Measurements from ENCODE around the gene TRRAP.

The TRRAP gene

DNA sequence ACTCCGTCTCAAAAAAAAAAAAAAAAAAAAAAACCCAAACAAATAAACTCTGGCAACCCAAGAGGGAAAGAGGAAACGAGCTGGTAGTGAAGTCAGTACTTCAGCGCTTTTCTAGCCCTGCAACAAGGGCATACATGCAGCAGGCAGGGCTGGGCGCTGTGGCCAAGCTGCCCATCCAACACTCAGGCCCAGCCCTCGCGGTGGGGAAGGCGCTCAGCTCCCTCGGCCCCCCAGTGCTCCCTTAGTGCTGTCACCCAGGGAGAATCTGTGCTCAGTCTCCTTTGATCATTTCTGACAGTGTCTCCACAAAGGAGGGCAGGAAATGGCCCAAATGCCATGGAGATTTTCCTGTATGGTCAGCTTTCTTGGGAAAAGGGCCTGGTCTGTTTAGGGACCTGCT, 168.4 kb downstream of the TRRAP start:
- no peak for DNase-seq

DNA sequence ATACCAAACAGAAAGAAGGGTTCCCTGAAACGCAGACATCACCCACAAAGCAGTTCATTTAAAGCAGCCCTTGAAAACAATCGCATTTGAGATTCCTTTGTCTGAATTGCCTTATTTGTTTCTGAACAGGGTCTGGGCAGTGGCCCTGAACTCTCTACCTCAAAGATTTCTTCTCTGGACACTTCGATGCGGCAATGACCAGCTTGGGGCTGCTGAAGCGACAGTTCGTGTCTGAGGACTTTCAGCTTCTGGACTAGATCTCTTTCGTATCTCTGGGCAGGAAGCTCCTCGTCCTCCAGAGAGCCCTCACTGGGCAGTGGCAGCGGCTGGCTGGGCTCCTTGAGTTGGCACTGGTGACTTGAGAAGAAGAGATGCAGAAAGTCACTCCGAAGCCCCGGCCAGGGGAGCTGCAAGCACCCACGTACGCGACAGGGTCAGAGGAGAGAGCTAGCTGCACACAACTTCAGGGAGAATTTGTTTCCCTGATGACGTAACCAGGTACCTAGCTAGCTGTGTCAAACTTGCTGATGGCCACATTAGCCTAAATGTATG, 169.3 kb downstream of the TRRAP start:
- no peak for DNase-seq

DNA sequence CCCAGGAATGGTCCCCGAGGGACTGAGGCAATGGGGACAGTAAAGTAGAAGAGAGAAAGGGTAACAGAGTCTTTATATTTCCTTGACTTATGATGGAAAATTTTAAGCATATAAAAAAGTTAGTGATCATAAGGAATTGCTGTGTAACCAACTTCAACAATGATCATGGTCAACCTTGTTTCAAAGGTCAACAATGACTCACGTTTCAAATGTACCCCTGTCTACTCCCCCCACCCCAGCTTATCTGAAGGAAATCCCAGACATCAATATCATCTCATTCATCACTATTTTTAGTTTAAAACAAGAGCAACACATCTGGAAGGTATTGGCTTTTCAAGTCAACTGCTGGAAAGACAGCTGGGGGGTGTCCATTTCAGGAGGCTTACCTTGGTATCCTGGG, 172.6 kb downstream of the TRRAP start:
- no peak for DNase-seq

DNA sequence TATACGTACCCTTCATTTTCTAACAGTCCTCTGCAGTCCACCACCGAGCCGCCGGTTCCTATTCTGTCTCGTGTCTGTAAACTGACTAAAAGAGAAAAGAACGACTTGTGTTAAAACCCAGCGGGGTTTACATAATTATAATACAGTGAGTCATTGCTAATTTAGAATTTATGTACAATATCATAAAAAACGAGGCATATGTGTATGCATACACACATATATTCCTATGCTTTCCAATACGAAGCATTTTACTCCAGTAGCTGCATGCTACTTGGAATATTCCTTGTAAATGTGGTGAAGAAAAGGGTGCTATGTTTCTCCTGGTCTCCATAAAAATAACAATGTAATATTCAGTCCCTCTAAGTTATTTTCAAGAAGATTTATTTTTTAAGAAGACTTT, 176.4 kb downstream of the TRRAP start:
- no peak for DNase-seq

DNA sequence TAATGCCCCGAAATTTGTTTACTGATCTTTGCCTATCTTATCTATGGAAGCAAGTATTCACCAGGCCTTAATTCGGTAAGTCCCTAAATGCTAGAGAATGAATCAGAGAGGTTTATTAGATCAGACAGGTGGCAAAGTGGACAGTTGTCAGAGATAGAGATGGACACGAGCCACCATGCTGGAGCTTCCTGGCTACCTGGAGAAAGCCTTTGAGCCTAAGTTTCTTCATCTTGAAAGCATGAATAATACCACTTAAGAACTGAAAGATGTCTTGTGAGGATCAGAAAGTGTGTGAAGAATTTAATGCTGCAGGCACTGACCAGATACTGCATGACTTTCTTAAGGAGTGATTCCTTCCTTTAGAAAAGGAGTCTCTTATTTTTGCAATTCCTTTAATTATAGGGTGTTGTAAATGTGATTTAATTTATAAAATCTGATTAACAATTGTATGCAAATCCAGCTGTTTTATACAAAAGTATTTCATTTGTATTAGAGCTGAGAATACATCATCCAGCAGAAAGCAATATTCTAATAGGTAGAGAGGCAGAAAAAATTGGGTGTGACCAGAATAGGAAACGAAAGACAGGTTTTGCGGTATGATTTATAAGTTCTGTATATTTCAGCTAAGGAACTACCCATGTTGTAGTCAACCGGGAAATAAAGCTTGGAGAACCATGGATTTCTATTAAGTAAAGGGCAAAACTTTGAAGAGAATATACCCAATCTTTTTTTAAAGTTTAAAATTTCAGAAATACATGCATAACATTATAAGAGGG, 182.9 kb downstream of the TRRAP start:
- no peak for DNase-seq
